GM21526 (cell line): ENCODE results near the gene DIP2A.

ENCODE experiments used
- ATAC-seq: cut with Tn5 transposase; IDR thresholded peaks from one replicate; pipeline ENCODE4 v1.9.1; 2021; ENCODE audit warnings: moderate library complexity; ENCODE audit not compliant: unreplicated experiment, low FRiP score

Gene DIP2A

GRCh38 chr21:46458315-46459023 lies at the start of gene DIP2A:
Gene DIP2A, plus strand, starts transcription at chr21:46458891. Its CDS starts 241 bp downstream, at chr21:46459132.
- peak; percentile 88 for ATAC-seq

- no peak for ATAC-seq
Observed at GRCh38 chr21:46409641-46410406, 48.9 kb upstream of the DIP2A start.

GRCh38 chr21:46410516-46410915 lies 48.2 kb upstream of the DIP2A start:
- no peak for ATAC-seq

- ATAC-seq = no peak
Observed at GRCh38 chr21:46411236-46411635, 47.5 kb upstream of the DIP2A start.

GRCh38 chr21:46411691-46412090 lies 47.0 kb upstream of the DIP2A start:
- no peak for ATAC-seq

GRCh38 chr21:46412521-46413364 lies 45.9 kb upstream of the DIP2A start:
- ATAC-seq = no peak

- no peak for ATAC-seq
Observed at GRCh38 chr21:46413365-46413696, 45.4 kb upstream of the DIP2A start.

- ATAC-seq = no peak
Observed at GRCh38 chr21:46414965-46415275, 43.8 kb upstream of the DIP2A start.

- ATAC-seq = no peak
Observed at GRCh38 chr21:46416551-46416950, 42.1 kb upstream of the DIP2A start.

- ATAC-seq = no peak
Observed at GRCh38 chr21:46418265-46418946, 40.3 kb upstream of the DIP2A start.

- ATAC-seq = no peak
Observed at GRCh38 chr21:46420241-46421190, 38.2 kb upstream of the DIP2A start.

- no peak for ATAC-seq
Observed at GRCh38 chr21:46421191-46421750, 37.4 kb upstream of the DIP2A start.

- ATAC-seq = no peak
Observed at GRCh38 chr21:46421756-46422555, 36.7 kb upstream of the DIP2A start.

- no peak for ATAC-seq
Observed at GRCh38 chr21:46422636-46423241, 36.0 kb upstream of the DIP2A start.

GRCh38 chr21:46423546-46424038 lies 35.1 kb upstream of the DIP2A start:
- ATAC-seq = no peak

GRCh38 chr21:46424039-46424591 lies 34.6 kb upstream of the DIP2A start:
- no peak for ATAC-seq

GRCh38 chr21:46424621-46425020 lies 34.1 kb upstream of the DIP2A start:
- ATAC-seq = no peak

- ATAC-seq = no peak
Observed at GRCh38 chr21:46425041-46425440, 33.6 kb upstream of the DIP2A start.
